Parathyroid adenoma (tissue), 2 donors: ENCODE results near the gene DOCK6.

ENCODE experiments used
- H2AFZ ChIP-seq: fragments of 300-600 bp; sonication (generic); one replicate; pipeline ENCODE4 v1.7.0; 2017; ENCODE audit warnings: antibody characterized with exemption, mild to moderate bottlenecking
- H3K27ac ChIP-seq: fragments of 300-600 bp; sonication (generic); one replicate; pipeline ENCODE4 v1.7.0; 2017
- H3K27me3 ChIP-seq: fragments of 300-600 bp; sonication (generic); one replicate; pipeline ENCODE4 v1.7.0; 2017; ENCODE audit warnings: low read length; ENCODE audit not compliant: control insufficient read depth, insufficient read depth
- H3K36me3 ChIP-seq: fragments of 300-600 bp; sonication (generic); one replicate; pipeline ENCODE4 v1.7.0; 2017; ENCODE audit warnings: low read length; ENCODE audit not compliant: control insufficient read depth, insufficient read depth
- H3K4me1 ChIP-seq: fragments of 300-600 bp; sonication (generic); one replicate; pipeline ENCODE4 v1.7.0; 2017; ENCODE audit warnings: control low read depth
- H3K4me2 ChIP-seq: fragments of 300-600 bp; sonication (generic); one replicate; pipeline ENCODE4 v1.7.0; 2017; ENCODE audit warnings: low read length
- H3K4me3 ChIP-seq: fragments of 300-600 bp; sonication (generic); one replicate; pipeline ENCODE4 v1.7.0; 2017; ENCODE audit warnings: low read depth, low read length
- H3K79me2 ChIP-seq: fragments of 300-600 bp; sonication (generic); one replicate; pipeline ENCODE4 v1.7.0; 2017; ENCODE audit warnings: control low read depth
- H3K9ac ChIP-seq: fragments of 300-600 bp; sonication (generic); one replicate; pipeline ENCODE4 v1.7.0; 2017; ENCODE audit warnings: mild to moderate bottlenecking
- H3K9me3 ChIP-seq: fragments of 300-600 bp; sonication (generic); one replicate; pipeline ENCODE4 v1.7.0; 2017; ENCODE audit warnings: low read length; ENCODE audit not compliant: control insufficient read depth
- TF ChIP-seq, protein P1 (sequence below): fragments of 300-600 bp; sonication (generic); IDR thresholded peaks from one replicate; pipeline ENCODE4 v1.7.0; 2017; ENCODE audit warnings: antibody characterized with exemption, mild to moderate bottlenecking
- donor health status: primary hyperparathyroidism.

The DOCK6 gene

DNA sequence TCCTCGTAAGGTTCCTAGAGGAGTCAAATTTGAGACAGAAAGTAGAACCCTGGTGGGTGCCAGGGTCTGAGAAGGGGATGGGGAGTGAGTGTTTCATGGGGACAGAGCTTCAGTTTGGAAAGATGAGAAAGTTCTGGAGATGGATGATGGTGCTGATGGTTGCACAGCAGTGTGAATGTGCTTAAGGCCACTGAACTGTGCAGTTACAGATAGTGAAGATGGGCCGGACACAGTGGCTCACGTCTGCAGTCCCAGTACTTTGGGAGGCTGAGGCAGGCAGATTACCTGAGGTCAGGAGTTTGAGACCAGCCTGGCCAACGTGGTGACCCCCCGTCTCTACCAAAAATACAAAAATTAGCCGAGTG lies 107.7 kb downstream of the DOCK6 start:
- Histone ChIP-seq H3K36me3 (no peaks in the 10 kb centered on the region), H3K4me2 (no peak overlapping the region), H3K79me2 (no peaks in the 10 kb centered on the region), H3K27me3 (no peaks in the 10 kb centered on the region), H3K4me3 (no peak overlapping the region), H3K27ac (no peak overlapping the region), H3K4me1 (peaks cover 11% of the 10 kb centered on the region), H3K9me3 (no peaks in the 10 kb centered on the region), H3K9ac (no peak overlapping the region), H2AFZ (peak overlapping the region; percentile 8)
- TF ChIP-seq, protein P1, sequence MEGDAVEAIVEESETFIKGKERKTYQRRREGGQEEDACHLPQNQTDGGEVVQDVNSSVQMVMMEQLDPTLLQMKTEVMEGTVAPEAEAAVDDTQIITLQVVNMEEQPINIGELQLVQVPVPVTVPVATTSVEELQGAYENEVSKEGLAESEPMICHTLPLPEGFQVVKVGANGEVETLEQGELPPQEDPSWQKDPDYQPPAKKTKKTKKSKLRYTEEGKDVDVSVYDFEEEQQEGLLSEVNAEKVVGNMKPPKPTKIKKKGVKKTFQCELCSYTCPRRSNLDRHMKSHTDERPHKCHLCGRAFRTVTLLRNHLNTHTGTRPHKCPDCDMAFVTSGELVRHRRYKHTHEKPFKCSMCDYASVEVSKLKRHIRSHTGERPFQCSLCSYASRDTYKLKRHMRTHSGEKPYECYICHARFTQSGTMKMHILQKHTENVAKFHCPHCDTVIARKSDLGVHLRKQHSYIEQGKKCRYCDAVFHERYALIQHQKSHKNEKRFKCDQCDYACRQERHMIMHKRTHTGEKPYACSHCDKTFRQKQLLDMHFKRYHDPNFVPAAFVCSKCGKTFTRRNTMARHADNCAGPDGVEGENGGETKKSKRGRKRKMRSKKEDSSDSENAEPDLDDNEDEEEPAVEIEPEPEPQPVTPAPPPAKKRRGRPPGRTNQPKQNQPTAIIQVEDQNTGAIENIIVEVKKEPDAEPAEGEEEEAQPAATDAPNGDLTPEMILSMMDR = no peak

DNA sequence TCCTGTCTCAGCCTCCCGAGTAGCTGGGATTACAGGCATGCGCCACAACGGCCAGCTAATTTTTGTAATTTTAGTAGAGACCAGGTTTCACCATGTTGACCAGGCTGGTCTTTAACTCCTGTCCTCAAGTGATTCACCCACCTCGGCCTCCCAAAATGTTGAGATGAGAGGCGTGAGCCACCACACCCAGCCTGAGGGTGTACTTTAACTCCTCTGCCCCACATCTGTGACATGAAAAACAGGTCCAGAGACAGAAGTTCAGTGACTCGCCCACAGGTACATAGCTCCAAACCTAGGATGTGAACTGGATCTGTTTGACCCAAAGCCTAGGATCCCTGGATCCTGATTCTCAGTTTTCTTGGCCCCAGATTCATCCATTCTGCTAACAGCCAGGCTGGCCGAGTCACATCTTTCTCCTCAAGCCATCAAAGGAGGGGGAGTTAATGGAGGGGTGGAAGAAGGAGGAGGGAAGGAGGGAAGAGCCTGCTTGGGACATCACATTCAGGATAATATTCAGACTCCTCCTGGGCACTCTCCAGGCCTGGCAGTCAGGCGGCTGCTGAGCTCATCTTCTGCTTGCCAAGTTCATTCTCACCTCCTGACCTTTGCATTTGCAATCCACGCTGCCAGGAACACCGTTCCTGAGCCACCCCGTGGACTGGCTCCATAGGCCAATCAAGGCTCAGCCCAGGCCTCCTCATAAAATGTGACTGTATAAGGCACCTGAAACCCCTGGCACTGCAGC lies 109.8 kb downstream of the DOCK6 start:
- H3K9ac ChIP-seq = no peak overlapping the region
- H3K27ac ChIP-seq = peak overlapping the region; percentile 13
- H3K4me2 ChIP-seq = no peak overlapping the region
- H3K36me3 ChIP-seq = no peaks in the 10 kb centered on the region
- TF ChIP-seq, protein P1 = no peak
- no peaks in the 10 kb centered on the region for H3K9me3 ChIP-seq
- H3K27me3 ChIP-seq = no peaks in the 10 kb centered on the region
- H3K4me3 ChIP-seq = no peak overlapping the region
- peaks cover 5% of the 10 kb centered on the region for H3K4me1 ChIP-seq
- no peaks in the 10 kb centered on the region for H3K79me2 ChIP-seq
- peak overlapping the region; percentile 50 for H2AFZ ChIP-seq

DNA sequence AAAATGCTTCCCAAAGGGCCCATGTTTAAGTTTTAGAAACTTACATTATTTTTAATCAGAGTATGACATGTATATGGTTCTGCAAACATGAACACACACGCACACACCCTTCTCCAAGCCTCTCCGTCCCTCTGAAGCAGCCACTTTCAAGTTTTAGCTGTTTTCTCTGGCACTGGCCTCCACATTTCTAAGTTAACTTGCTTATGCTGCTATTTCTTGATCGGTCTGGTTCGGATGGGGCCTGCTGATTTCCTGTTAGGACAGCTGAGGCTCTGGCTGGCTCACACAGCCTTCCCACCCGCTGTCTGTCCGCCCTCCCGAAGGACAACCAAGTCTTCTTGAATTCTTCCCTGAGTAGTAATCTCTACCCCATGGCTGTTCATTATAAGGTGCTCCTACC lies 111.1 kb downstream of the DOCK6 start:
- H3K9me3 ChIP-seq = no peaks in the 10 kb centered on the region
- H3K79me2 ChIP-seq = no peaks in the 10 kb centered on the region
- H3K9ac ChIP-seq = no peak overlapping the region
- TF ChIP-seq, protein P1 = no peak
- H2AFZ ChIP-seq = no peak overlapping the region
- no peak overlapping the region for H3K4me2 ChIP-seq
- H3K4me3 ChIP-seq = no peak overlapping the region
- H3K27ac ChIP-seq = no peak overlapping the region
- peaks cover 5% of the 10 kb centered on the region for H3K4me1 ChIP-seq
- H3K27me3 ChIP-seq = no peaks in the 10 kb centered on the region
- no peaks in the 10 kb centered on the region for H3K36me3 ChIP-seq
